ENCODE measurements around the gene LRGUK.

- TF ChIP-seq, protein P1, sequence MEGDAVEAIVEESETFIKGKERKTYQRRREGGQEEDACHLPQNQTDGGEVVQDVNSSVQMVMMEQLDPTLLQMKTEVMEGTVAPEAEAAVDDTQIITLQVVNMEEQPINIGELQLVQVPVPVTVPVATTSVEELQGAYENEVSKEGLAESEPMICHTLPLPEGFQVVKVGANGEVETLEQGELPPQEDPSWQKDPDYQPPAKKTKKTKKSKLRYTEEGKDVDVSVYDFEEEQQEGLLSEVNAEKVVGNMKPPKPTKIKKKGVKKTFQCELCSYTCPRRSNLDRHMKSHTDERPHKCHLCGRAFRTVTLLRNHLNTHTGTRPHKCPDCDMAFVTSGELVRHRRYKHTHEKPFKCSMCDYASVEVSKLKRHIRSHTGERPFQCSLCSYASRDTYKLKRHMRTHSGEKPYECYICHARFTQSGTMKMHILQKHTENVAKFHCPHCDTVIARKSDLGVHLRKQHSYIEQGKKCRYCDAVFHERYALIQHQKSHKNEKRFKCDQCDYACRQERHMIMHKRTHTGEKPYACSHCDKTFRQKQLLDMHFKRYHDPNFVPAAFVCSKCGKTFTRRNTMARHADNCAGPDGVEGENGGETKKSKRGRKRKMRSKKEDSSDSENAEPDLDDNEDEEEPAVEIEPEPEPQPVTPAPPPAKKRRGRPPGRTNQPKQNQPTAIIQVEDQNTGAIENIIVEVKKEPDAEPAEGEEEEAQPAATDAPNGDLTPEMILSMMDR (IDR thresholded peaks at IDR 0.05), result no peak
- TF ChIP-seq POLR2A (IDR thresholded peaks at IDR 0.05), result no peak
These were observed 18.3 kb upstream of the LRGUK start for GRCh38 chr7:134108802-134109201.
